ENCODE measurements around the gene KRT72. TPM values are rescaled to one million over a fixed set of nuclear protein-coding genes. Genes with fewer than 3 reads are reported as not detected.
A peak's percentile ranks its signal among the peaks of the same experiment; 100 is the strongest.

Gene KRT72
- total RNA-seq, 1 experiment from 2014 or later = not detected

GRCh38 chr12:52542785-52543318 lies 58.4 kb downstream of the KRT72 start:
- Mint-ChIP-seq H3K27me3 (ENCODE audit: low read depth) (peaks cover 8% of the 10 kb centered on the region), H3K36me3 (ENCODE audit: insufficient read depth in 1 of 3, low read depth in 3 of 3) (no peaks in the 10 kb centered on the region), H3K4me1 (peaks cover 3% of the 10 kb centered on the region in 2 experiments; a peak in 3 of 4 replicates), H3K4me3 (no peak overlapping the region; a peak in 1 of 5 replicates), H3K9me3 (no peaks in the 10 kb centered on the region), H3K27ac (peak overlapping the region in 1 of 3 experiments; percentile 90; a peak in 1 of 7 replicates)
- no peak for TF ChIP-seq CTCF (conservative IDR thresholded peaks at IDR 0.05)
- H3K27me3 ChIP-seq (ENCODE audit: insufficient read depth, low read length) = no peaks in the 10 kb centered on the region
- H4K5ac ChIP-seq (ENCODE audit: insufficient read length, low read depth, low read length) = no peak overlapping the region
- H2BK5ac ChIP-seq (ENCODE audit: insufficient read length, low read length) = no peak overlapping the region
- H3K9ac ChIP-seq (ENCODE audit: extremely low read depth, insufficient read length, low read length) = no peak overlapping the region
- H3K56ac ChIP-seq (ENCODE audit: insufficient read length, low read depth, low read length) = no peak overlapping the region
- no peaks in the 10 kb centered on the region for H4K20me1 ChIP-seq (ENCODE audit: control insufficient read depth, insufficient read depth, insufficient read length)
- H3K9me3 ChIP-seq (ENCODE audit: control insufficient read depth, low read depth, low read length) = no peaks in the 10 kb centered on the region
- no peak overlapping the region for H4K91ac ChIP-seq (ENCODE audit: insufficient read length, low read depth, low read length)
- H3K27ac ChIP-seq (ENCODE audit: insufficient read length, low read depth, low read length) = no peak overlapping the region
- no peak overlapping the region for H2BK15ac ChIP-seq (ENCODE audit: low read depth, low read length)
- H3K23me2 ChIP-seq (ENCODE audit: insufficient read length, low read depth, low read length, poor library complexity, severe bottlenecking) = no peaks in the 10 kb centered on the region
- no peak overlapping the region for H2AFZ ChIP-seq (ENCODE audit: low read length)
- H3K18ac ChIP-seq (ENCODE audit: insufficient read length, low read depth, low read length) = no peak overlapping the region
- no peak overlapping the region for H3K4ac ChIP-seq (ENCODE audit: low read depth, low read length)
- H2BK12ac ChIP-seq (ENCODE audit: insufficient read length, low read depth, low read length) = no peak overlapping the region
- DNase-seq = no peak
- no peak overlapping the region for H4K8ac ChIP-seq (replicated peaks; ENCODE audit: insufficient read length, low read depth, low read length)
- WGBS (ENCODE audit: extremely low coverage, insufficient read length, low lambda C conversion rate) = no CpG with 5 or more reads among the region's 7 CpGs
- H2AK5ac ChIP-seq (ENCODE audit: insufficient read length, low read length) = no peak overlapping the region
- H2BK20ac ChIP-seq (ENCODE audit: low read depth, low read length, poor library complexity, severe bottlenecking) = no peak overlapping the region
- H3K14ac ChIP-seq (ENCODE audit: insufficient read depth, low read length) = no peak overlapping the region; the same call in 1 of the 2 replicates
- no peaks in the 10 kb centered on the region for H3K79me1 ChIP-seq (ENCODE audit: insufficient read depth, low read depth, low read length, poor library complexity, severe bottlenecking)
- H3K23ac ChIP-seq (ENCODE audit: insufficient read length, low read depth, low read length) = no peak overlapping the region
- H3T11ph ChIP-seq (ENCODE audit: low read length) = no peak overlapping the region
- no peak overlapping the region for H2BK120ac ChIP-seq (ENCODE audit: low read depth, low read length, poor library complexity, severe bottlenecking)
- no peak overlapping the region for H3K4me2 ChIP-seq (ENCODE audit: insufficient read depth, insufficient read length, low read length)
- no peaks in the 10 kb centered on the region for H3K79me2 ChIP-seq (ENCODE audit: insufficient read depth, low read length)
- H3K4me1 ChIP-seq (ENCODE audit: insufficient read depth, low read length) = no peaks in the 10 kb centered on the region

Measured in H9 (cell line).